Heart right ventricle (tissue), 16 donors: Measurements from ENCODE around the gene ANKRD40CL. TPM values are rescaled to one million over a fixed set of nuclear protein-coding genes. Genes with fewer than 3 reads are reported as not detected.
"Not testable (repeated sequence)": the region's sequence is repeated elsewhere in the genome, so short reads cannot be mapped to it uniquely, and the experiment has no call there.

Source experiments
- ATAC-seq, 8 donors: fragments of 200-7000 bp; cut with Tn5 transposase; one replicate each; pipeline ENCODE4 v1.9.1; 2020; ENCODE audit warnings: mild to moderate bottlenecking in 8 of 8, moderate library complexity in 8 of 8, moderate number of reproducible peaks in 1 of 8
- DNase-seq, 2 donors: peaks; one replicate each; pipeline ENCODE4 v3.0.0-alpha.2; 2020
- H3K27ac ChIP-seq, 10 donors: fragments of 200-600 bp; sonication (generic) in 2 of 10; one replicate each; pipeline versions ENCODE4 v1.5.0 to v1.8.0; 2020 to 2022; ENCODE audit warnings: mild to moderate bottlenecking in 3 of 10
- H3K27me3 ChIP-seq, 7 donors: fragments of 200-600 bp; one replicate each; pipeline ENCODE4 v1.8.0; 2021 to 2022; ENCODE audit warnings: mild to moderate bottlenecking in 2 of 7
- H3K36me3 ChIP-seq, 9 donors: fragments of 200-600 bp; sonication (generic) in 1 of 9; one replicate each; pipeline versions ENCODE4 v1.5.0 to v1.8.0; 2020 to 2022; ENCODE audit warnings: mild to moderate bottlenecking in 2 of 9
- H3K4me1 ChIP-seq, 9 donors: fragments of 200-600 bp; sonication (generic) in 1 of 9; one replicate each; pipeline versions ENCODE4 v1.5.0 to v1.8.0; 2020 to 2022; ENCODE audit warnings: mild to moderate bottlenecking in 4 of 9
- H3K4me3 ChIP-seq, 10 donors: fragments of 200-600 bp; sonication (generic) in 2 of 10; one replicate each; pipeline versions ENCODE4 v1.5.0 to v1.8.0; 2020 to 2022; ENCODE audit warnings: mild to moderate bottlenecking in 7 of 10, moderate library complexity in 2 of 10
- H3K9me3 ChIP-seq, 11 donors: fragments of 200-600 bp in 10 of 11; sonication (generic) in 2 of 11; one replicate each; pipeline versions ENCODE4 v1.5.0 to v1.8.0; 2013 to 2022; ENCODE audit warnings: mild to moderate bottlenecking in 2 of 11, control low read depth in 1 of 11, moderate library complexity in 1 of 11
- CTCF ChIP-seq, 9 donors: fragments of 200-600 bp; sonication (generic) in 2 of 9; IDR thresholded peaks; one replicate each; pipeline versions ENCODE4 v1.5.0 to v1.8.0; 2021 to 2022; ENCODE audit warnings: antibody characterized with exemption in 9 of 9, mild to moderate bottlenecking in 5 of 9, moderate library complexity in 1 of 9
- WGBS, 2 donors: extraction: QIAGEN DNeasy Blood & Tissue Kit; methylation state at CpG; one replicate each; pipeline ENCODE4 v1.1.7; 2013; ENCODE audit warnings: inconsistent platforms in 1 of 2; 5-methylcytosine and 5-hydroxymethylcytosine counted together
- intact Hi-C, 10 donors: fragments of 100-400 bp; cut with DNase I; formaldehyde crosslinking; loops; one replicate each; pipeline versions ENCODE4 v1.11.1 to v1.14.2; 2022
- polyA plus RNA-seq, 2 donors: library from polyadenylated mRNA; stranded (reverse); fragments of 200-250 nt; gene quantifications; one replicate each; pipeline ENCODE4 v1.2.3, GENCODE V29; 2013
- total RNA-seq, 10 donors: library from RNA; stranded (reverse); fragmentation: NEBNext Ultra II Directional in 3 of 10; extraction: Animal tissue kit (Norgen Biotek cat#: 25700) in 3 of 10; gene quantifications; one replicate each; pipeline versions ENCODE4 v1.2.1 to v1.2.4, GENCODE V29; 2021 to 2023
- donor health status: Arrhythmogenic right ventricular cardiomyopathy.
- donor health status: ischemic (EF 13 %, LVEDD 7.1; RV severe dilation, severe dysfunction).
- donor health status: healthy with polysubstance abuse.
- donor health status: DM: no; HTN: yes; CAD: no.
- donor health status: DM: no; HTN: no; CAD: no.
- donor health status: ischemic (EF 25% LVEDD 6.9; RV normal size, moderate dysfunction).
- donor health status: ischemic (EF 25% LVEDD 5.7; RV mildly dilated, moderate dysfunction).
- donor health status: healthy.
- donor health status: DM: yes; HTN: yes; CAD: no.
- donor health status: Ischemic cardiomyopathy.
- donor health status: ischemic (EF 35%, LVEDD 5.7; RV mildly dilated, moderate dysfunction).
- donor health status: nonischemic (EF 11% LVEDD 7.7; RV severe dilation, severe dysfunction).
- donor health status: DM: yes; HTN: yes; CAD: no.
- donor health status: PGD.
- donor health status: ischemic (EF 29% LVEDD 5.4; RV normal size, mild dysfunction).
- donor health status: nonischemic (EF 23%, LVEDD 6.1; RV moderate dilation, normal function).

ANKRD40CL gene
- total and polyA plus RNA-seq, 12 donors: not detected

GRCh38 chr17:50728881-50729765 is 38.2 kb downstream of the ANKRD40CL start:
- Histone ChIP-seq H3K4me1 (peaks cover 9 to 92% (median 67%) of the 10 kb centered on the region in 9 donors), H3K4me3 (no peak overlapping the region), H3K36me3 (peaks cover 0 to 2% (median 0%) of the 10 kb centered on the region in 9 donors), H3K27ac (no peak overlapping the region), H3K9me3 (no peaks in the 10 kb centered on the region), H3K27me3 (no peaks in the 10 kb centered on the region)
- DNase-seq (no peak), ATAC-seq (peak in 1 of 8 donors; percentile 14)
- TF ChIP-seq CTCF (IDR thresholded peaks at IDR 0.05): no peak
- intact Hi-C loops: no loop called here
- WGBS, 2 donors: 58 to 61% methylated on average over 5 of the region's 5 CpGs

DNA sequence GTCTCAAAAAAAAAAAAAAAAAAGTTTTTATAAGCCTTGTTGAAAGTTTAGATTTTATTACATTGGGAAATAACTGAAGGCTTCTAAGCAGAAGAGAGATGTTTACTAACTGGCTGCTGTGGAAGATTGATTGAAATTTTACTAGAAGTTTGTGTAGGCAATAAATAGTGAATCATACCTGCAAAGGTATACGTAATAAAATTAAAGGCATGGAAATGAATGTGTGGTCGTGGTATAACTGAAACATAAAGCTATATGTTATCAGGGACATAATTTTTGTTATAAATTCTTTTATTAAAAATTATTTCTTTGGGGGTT is 39.2 kb downstream of the ANKRD40CL start:
- no peaks in the 10 kb centered on the region for H3K36me3 ChIP-seq
- H3K4me1 ChIP-seq: peaks cover 9 to 94% (median 76%) of the 10 kb centered on the region in 9 donors
- H3K27me3 ChIP-seq: no peaks in the 10 kb centered on the region
- WGBS, 2 donors: 85 to 87% methylated on average over 2 of the region's 2 CpGs
- intact Hi-C loops: no loop called here
- TF ChIP-seq CTCF (IDR thresholded peaks at IDR 0.05): no peak
- ATAC-seq: no peak
- no peak overlapping the region for H3K27ac ChIP-seq
- no peaks in the 10 kb centered on the region for H3K9me3 ChIP-seq
- no peak overlapping the region for H3K4me3 ChIP-seq
- no peak for DNase-seq

DNA sequence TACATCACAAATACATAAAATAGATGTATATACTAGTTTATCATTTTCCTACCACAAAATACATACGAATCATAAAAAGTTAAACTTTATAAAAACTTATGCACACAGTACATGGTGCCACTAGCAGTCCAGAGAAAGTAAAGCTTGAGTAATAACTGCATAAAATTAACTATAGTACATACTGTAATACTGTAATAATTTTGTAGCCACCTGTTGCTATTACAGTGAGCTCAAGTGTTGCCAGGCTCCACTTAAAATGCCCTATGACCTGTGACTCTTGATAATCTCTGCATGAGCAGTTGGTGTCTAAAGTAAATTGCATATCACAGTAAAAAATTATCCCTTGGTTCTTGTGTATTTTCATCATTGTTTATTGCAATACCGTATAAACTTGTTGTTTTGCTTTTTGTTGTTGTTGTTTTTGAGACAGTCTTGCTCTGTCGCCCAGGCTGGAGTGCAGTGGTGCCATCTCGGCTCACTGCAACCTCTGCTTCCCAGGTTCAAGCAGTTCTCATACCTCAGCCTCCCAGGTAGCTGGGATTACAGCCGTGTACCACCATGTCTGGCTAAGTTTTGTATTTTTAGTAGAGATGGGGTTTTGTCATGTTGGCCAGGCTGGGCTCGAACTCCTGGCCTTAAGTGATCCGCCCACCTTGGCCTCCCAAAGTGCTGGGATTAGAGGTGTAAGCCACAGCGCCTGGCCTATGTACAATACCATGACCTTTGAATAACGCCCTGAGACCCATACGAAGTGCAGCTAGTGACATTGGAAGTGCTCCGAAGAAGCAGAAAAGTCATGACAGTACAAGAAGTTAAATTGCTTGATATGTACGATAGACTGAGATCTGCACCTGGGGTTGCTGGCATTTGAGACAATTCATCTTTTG is 41.3 kb downstream of the ANKRD40CL start:
- H3K4me1 ChIP-seq: peaks cover 7 to 99% (median 85%) of the 10 kb centered on the region in 9 donors
- ATAC-seq (no peak), DNase-seq (no peak)
- H3K27ac ChIP-seq: peak overlapping the region in 1 of 10 donors; percentile 13
- H3K4me3 ChIP-seq: no peak overlapping the region
- intact Hi-C loops: no loop called here
- no peaks in the 10 kb centered on the region for H3K36me3 ChIP-seq
- no peak for TF ChIP-seq CTCF (IDR thresholded peaks at IDR 0.05)
- H3K27me3 ChIP-seq: no peaks in the 10 kb centered on the region
- WGBS, 2 donors: 68% methylated on average over 12 of the region's 12 CpGs
- H3K9me3 ChIP-seq: no peaks in the 10 kb centered on the region

DNA sequence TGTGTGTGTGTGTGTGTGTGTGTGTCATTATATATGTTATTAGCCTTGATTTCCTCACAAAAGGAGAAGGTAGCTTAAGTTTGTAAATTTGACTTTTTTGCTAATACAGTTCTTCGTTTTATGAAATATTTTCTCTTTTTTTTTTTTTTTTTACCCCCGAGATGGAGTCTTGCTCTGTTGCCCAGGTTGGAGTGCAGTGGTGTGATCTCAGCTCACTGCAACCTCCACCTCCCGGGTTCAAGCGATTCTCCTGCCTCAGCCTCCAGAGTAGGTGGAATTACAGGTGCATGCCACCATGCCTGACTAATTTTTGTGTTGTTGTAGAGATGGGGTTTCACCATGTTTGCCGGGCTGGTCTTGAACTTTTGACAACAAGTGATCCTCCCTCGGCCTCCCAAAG is 42.7 kb downstream of the ANKRD40CL start:
- H3K27ac ChIP-seq, H3K27me3 ChIP-seq, DNase-seq, H3K36me3 ChIP-seq, intact Hi-C loops, H3K9me3 ChIP-seq, H3K4me3 ChIP-seq, ATAC-seq: not testable (repeated sequence)
- WGBS, 2 donors: 94 to 95% methylated on average over 6 of the region's 6 CpGs
- peaks cover 7 to 91% (median 80%) of the 10 kb centered on the region in 9 donors for H3K4me1 ChIP-seq
